Measurements from ENCODE around the gene VPS13A. TPM values are rescaled to one million over a fixed set of nuclear protein-coding genes. Genes with fewer than 3 reads are reported as not detected.
A peak's percentile ranks its signal among the peaks of the same experiment; 100 is the strongest.

VPS13A gene
- total and polyA plus RNA-seq, 4 donors, result 2.4 to 45.1 (median 22.6) TPM

GRCh38 chr9:77291714-77292113 lies 114.4 kb downstream of the VPS13A start:
- H3K9ac ChIP-seq (ENCODE audit: low read depth in 1 of 2, low read length in 2 of 2), result no peak overlapping the region
- no peaks in the 10 kb centered on the region for H3K4me1 ChIP-seq (ENCODE audit: control insufficient read depth in 4 of 4, insufficient read depth in 4 of 4, low read length in 3 of 4)
- no peak for DNase-seq (ENCODE audit: low spot score)
- no peaks in the 10 kb centered on the region for H3K27me3 ChIP-seq (ENCODE audit: control insufficient read depth in 4 of 4, insufficient read depth in 4 of 4, low read length in 3 of 4)
- no peaks in the 10 kb centered on the region for H3K9me3 ChIP-seq (ENCODE audit: control insufficient read depth in 4 of 4, low read length in 3 of 4)
- peaks cover 0 to 6% (median 0%) of the 10 kb centered on the region in 4 donors for H3K36me3 ChIP-seq (ENCODE audit: control insufficient read depth in 4 of 4, insufficient read depth in 3 of 4, low read depth in 1 of 4, low read length in 3 of 4)
- H3K27ac ChIP-seq (ENCODE audit: low read depth in 1 of 2, low read length in 2 of 2), result no peak overlapping the region
- 77% methylated on average over 1 of the region's 1 CpG for WGBS
- TF ChIP-seq GABPA (IDR thresholded peaks at IDR 0.05 in 1 of 2, conservative IDR thresholded peaks at IDR 0.05 in 1 of 2) (no peak), RAD21 (IDR thresholded peaks at IDR 0.05) (peak; percentile 33 to 69), SP1 (IDR thresholded peaks at IDR 0.05) (no peak), HNF4G (IDR thresholded peaks at IDR 0.05) (no peak)
- no peak overlapping the region for H3K4me3 ChIP-seq (ENCODE audit: low read depth in 1 of 3, low read length in 3 of 3)

GRCh38 chr9:77293949-77294348 lies 116.6 kb downstream of the VPS13A start:
- no peak for TF ChIP-seq JUND (IDR thresholded peaks at IDR 0.05)
- no peak for DNase-seq (ENCODE audit: low spot score)
- Histone ChIP-seq H3K9ac (ENCODE audit: low read depth in 1 of 2, low read length in 2 of 2) (no peak overlapping the region), H3K27ac (ENCODE audit: low read depth in 1 of 2, low read length in 2 of 2) (no peak overlapping the region), H3K27me3 (ENCODE audit: control insufficient read depth in 4 of 4, insufficient read depth in 4 of 4, low read length in 3 of 4) (no peaks in the 10 kb centered on the region), H3K4me3 (ENCODE audit: low read depth in 1 of 3, low read length in 3 of 3) (no peak overlapping the region), H3K9me3 (ENCODE audit: control insufficient read depth in 4 of 4, low read length in 3 of 4) (no peaks in the 10 kb centered on the region), H3K4me1 (ENCODE audit: control insufficient read depth in 4 of 4, insufficient read depth in 4 of 4, low read length in 3 of 4) (no peaks in the 10 kb centered on the region), H3K36me3 (ENCODE audit: control insufficient read depth in 4 of 4, insufficient read depth in 3 of 4, low read depth in 1 of 4, low read length in 3 of 4) (peaks cover 0 to 4% (median 0%) of the 10 kb centered on the region in 4 donors)
- 91% methylated on average over 6 of the region's 6 CpGs for WGBS

- Histone ChIP-seq H3K27me3 (ENCODE audit: control insufficient read depth in 4 of 4, insufficient read depth in 4 of 4, low read length in 3 of 4) (no peaks in the 10 kb centered on the region), H3K9me3 (ENCODE audit: control insufficient read depth in 4 of 4, low read length in 3 of 4) (no peaks in the 10 kb centered on the region), H3K27ac (ENCODE audit: low read depth in 1 of 2, low read length in 2 of 2) (no peak overlapping the region), H3K4me3 (ENCODE audit: low read depth in 1 of 3, low read length in 3 of 3) (no peak overlapping the region), H3K9ac (ENCODE audit: low read depth in 1 of 2, low read length in 2 of 2) (no peak overlapping the region), H3K36me3 (ENCODE audit: control insufficient read depth in 4 of 4, insufficient read depth in 3 of 4, low read depth in 1 of 4, low read length in 3 of 4) (no peaks in the 10 kb centered on the region), H3K4me1 (ENCODE audit: control insufficient read depth in 4 of 4, insufficient read depth in 4 of 4, low read length in 3 of 4) (no peaks in the 10 kb centered on the region)
- TF ChIP-seq SP1 (IDR thresholded peaks at IDR 0.05) (no peak), RAD21 (IDR thresholded peaks at IDR 0.05) (no peak), EGR1 (IDR thresholded peaks at IDR 0.05; ENCODE audit: low read depth in 2 of 2) (no peak), ZBTB33 (IDR thresholded peaks at IDR 0.05) (no peak), GABPA (IDR thresholded peaks at IDR 0.05 in 1 of 2, conservative IDR thresholded peaks at IDR 0.05 in 1 of 2) (no peak), NR2F2 (IDR thresholded peaks at IDR 0.05) (no peak), JUND (IDR thresholded peaks at IDR 0.05) (no peak), YY1 (IDR thresholded peaks at IDR 0.05) (no peak), HNF4G (IDR thresholded peaks at IDR 0.05) (no peak), REST (IDR thresholded peaks at IDR 0.05) (no peak)
- TF ChIP-seq, protein P1, sequence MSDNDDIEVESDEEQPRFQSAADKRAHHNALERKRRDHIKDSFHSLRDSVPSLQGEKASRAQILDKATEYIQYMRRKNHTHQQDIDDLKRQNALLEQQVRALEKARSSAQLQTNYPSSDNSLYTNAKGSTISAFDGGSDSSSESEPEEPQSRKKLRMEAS (IDR thresholded peaks at IDR 0.05), result no peak
- TF ChIP-seq, protein P2, sequence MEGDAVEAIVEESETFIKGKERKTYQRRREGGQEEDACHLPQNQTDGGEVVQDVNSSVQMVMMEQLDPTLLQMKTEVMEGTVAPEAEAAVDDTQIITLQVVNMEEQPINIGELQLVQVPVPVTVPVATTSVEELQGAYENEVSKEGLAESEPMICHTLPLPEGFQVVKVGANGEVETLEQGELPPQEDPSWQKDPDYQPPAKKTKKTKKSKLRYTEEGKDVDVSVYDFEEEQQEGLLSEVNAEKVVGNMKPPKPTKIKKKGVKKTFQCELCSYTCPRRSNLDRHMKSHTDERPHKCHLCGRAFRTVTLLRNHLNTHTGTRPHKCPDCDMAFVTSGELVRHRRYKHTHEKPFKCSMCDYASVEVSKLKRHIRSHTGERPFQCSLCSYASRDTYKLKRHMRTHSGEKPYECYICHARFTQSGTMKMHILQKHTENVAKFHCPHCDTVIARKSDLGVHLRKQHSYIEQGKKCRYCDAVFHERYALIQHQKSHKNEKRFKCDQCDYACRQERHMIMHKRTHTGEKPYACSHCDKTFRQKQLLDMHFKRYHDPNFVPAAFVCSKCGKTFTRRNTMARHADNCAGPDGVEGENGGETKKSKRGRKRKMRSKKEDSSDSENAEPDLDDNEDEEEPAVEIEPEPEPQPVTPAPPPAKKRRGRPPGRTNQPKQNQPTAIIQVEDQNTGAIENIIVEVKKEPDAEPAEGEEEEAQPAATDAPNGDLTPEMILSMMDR (IDR thresholded peaks at IDR 0.05; ENCODE audit: low read depth, low read length, missing input control), result no peak
- TF ChIP-seq, protein P3, sequence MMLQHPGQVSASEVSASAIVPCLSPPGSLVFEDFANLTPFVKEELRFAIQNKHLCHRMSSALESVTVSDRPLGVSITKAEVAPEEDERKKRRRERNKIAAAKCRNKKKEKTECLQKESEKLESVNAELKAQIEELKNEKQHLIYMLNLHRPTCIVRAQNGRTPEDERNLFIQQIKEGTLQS (IDR thresholded peaks at IDR 0.05), result no peak
- DNase-seq (ENCODE audit: low spot score), result no peak
Measured at GRCh38 chr9:77304543-77304942, 127.2 kb downstream of the VPS13A start.

All from liver (tissue), 9 donors.